Astrocyte of the cerebellum (primary cell): ENCODE results near the gene TGFBR1.

ENCODE experiments used
- DNase-seq: peaks from one replicate; pipeline ENCODE4 v3.0.0-alpha.2; 2011; ENCODE audit warnings: low read depth
- H3K4me3 ChIP-seq: 2 replicates; pipeline ENCODE4 v1.5.1; 2011; ENCODE audit warnings: mild to moderate bottlenecking, low read depth, low read length, moderate library complexity
- CTCF ChIP-seq: IDR thresholded peaks from 2 replicates; pipeline ENCODE4 v1.5.1; 2012; ENCODE audit warnings: low read length, low read depth, moderate library complexity, mild to moderate bottlenecking; ENCODE audit errors: missing control alignments
- in situ Hi-C: cut with HindIII; loops from 2 replicates; pipeline ENCODE4 v1.10.0; 2017; ENCODE audit warnings: low sequenced_read_pairs

The TGFBR1 gene

GRCh38 chr9:99103901-99104458 is 933 bp upstream of the TGFBR1 start:
- in situ Hi-C loops: no loop called here
- no peak for DNase-seq
- no peak for TF ChIP-seq CTCF
- H3K4me3 ChIP-seq: peak overlapping the region; percentile 64

GRCh38 chr9:99105152-99106043 is 485 bp downstream of the TGFBR1 start:
- in situ Hi-C loops: no loop called here
- TF ChIP-seq CTCF: no peak
- DNase-seq: peak; percentile 54
- H3K4me3 ChIP-seq: peak overlapping the region; percentile 64

- no peak for TF ChIP-seq CTCF
- H3K4me3 ChIP-seq: peak overlapping the region; percentile 64
- DNase-seq: no peak
- in situ Hi-C loops: no loop called here
Measured at GRCh38 chr9:99106044-99106375, 1.1 kb downstream of the TGFBR1 start.

- in situ Hi-C loops: no loop called here
Measured at GRCh38 chr9:99107421-99107820, 2.5 kb downstream of the TGFBR1 start.

GRCh38 chr9:99108131-99108530 is 3.2 kb downstream of the TGFBR1 start:
- in situ Hi-C loops: no loop called here
- TF ChIP-seq CTCF: no peak
- DNase-seq: no peak
- no peak overlapping the region for H3K4me3 ChIP-seq

More at GRCh38 chr9:99107421-99107820, 2.5 kb downstream of the TGFBR1 start:
- no peak overlapping the region for H3K4me3 ChIP-seq
- DNase-seq: no peak
- TF ChIP-seq CTCF: no peak

GRCh38 chr9:99109522-99109921 is 4.6 kb downstream of the TGFBR1 start:
- no peak for DNase-seq
- H3K4me3 ChIP-seq: no peak overlapping the region
- in situ Hi-C loops: no loop called here
- no peak for TF ChIP-seq CTCF
